HEK293 (cell line): ENCODE data around the gene FHIT.

Source experiments
- CTCF ChIA-PET: fragments of 350-600 bp; formaldehyde crosslinking; extraction: SDS; loops from one replicate; lab custom pipeline; 2021; ENCODE audit warnings: antibody characterized with exemption; lab: Yijun Ruan, JAX
- POLR2A ChIA-PET: fragments of 300-600 bp; formaldehyde crosslinking; extraction: SDS; loops from one replicate; lab custom pipeline; 2020; ENCODE audit warnings: antibody characterized with exemption, inconsistent platforms; lab: Yijun Ruan, JAX
- H3K27ac ChIP-seq: fragments of 200-500 bp; sonication (Bioruptor generic); 2 replicates; pipeline ENCODE4 v1.5.1; 2014; ENCODE audit warnings: low read depth, low read length, control low read depth, inconsistent platforms; ENCODE audit errors: extremely low read depth
- H3K36me3 ChIP-seq, 2 experiments: fragments of 200-500 bp in 1 of 2; sonication (Bioruptor generic) in 1 of 2; 1 replicate in 1 of 2; 2 replicates in 1 of 2; pipeline ENCODE4 v1.5.1; 2014 to 2017; ENCODE audit warnings: inconsistent platforms in 2 of 2, low read length in 2 of 2; ENCODE audit not compliant: control insufficient read depth in 2 of 2, insufficient read depth in 1 of 2
- H3K4me1 ChIP-seq: fragments of 200-500 bp; sonication (Bioruptor generic); 2 replicates; pipeline ENCODE4 v1.5.1; 2014; ENCODE audit warnings: mild to moderate bottlenecking, low read length, inconsistent platforms; ENCODE audit not compliant: control insufficient read depth, insufficient read depth
- H3K4me3 ChIP-seq: 2 replicates; pipeline ENCODE4 v1.5.1; 2011; ENCODE audit warnings: low read depth, mild to moderate bottlenecking, control low read depth, low read length, moderate library complexity
- H3K9me3 ChIP-seq: fragments of 200-500 bp; sonication (Bioruptor generic); 2 replicates; pipeline ENCODE4 v1.5.1; 2014; ENCODE audit warnings: low read depth, low read length, inconsistent platforms; ENCODE audit not compliant: control insufficient read depth, insufficient read depth
- HOXC10 ChIP-seq: sonication (generic); formaldehyde crosslinking; IDR thresholded peaks from 2 replicates; pipeline ENCODE4 v1.8.1; 2023; ENCODE audit warnings: mild to moderate bottlenecking, missing genetic modification reagents
- KLF8 ChIP-seq: fragments of 450-650 bp; formaldehyde crosslinking; IDR thresholded peaks from 2 replicates; pipeline ENCODE4 v1.5.1; 2016; ENCODE audit warnings: missing biosample characterization, missing genetic modification characterization
- MZF1 ChIP-seq: fragments of 450-650 bp; formaldehyde crosslinking; IDR thresholded peaks from 2 replicates; pipeline ENCODE4 v1.5.1; 2017; ENCODE audit warnings: missing biosample characterization, missing genetic modification characterization, borderline replicate concordance
- OSR2 ChIP-seq: fragments of 450-650 bp; formaldehyde crosslinking; IDR thresholded peaks from 2 replicates; pipeline ENCODE4 v1.5.1; 2016; ENCODE audit warnings: missing biosample characterization, missing genetic modification characterization
- SP2 ChIP-seq: fragments of 450-650 bp; formaldehyde crosslinking; IDR thresholded peaks from 2 replicates; pipeline ENCODE4 v1.5.1; 2016; ENCODE audit warnings: missing biosample characterization, missing genetic modification characterization
- ZBTB10 ChIP-seq: fragments of 450-650 bp; formaldehyde crosslinking; IDR thresholded peaks from 2 replicates; pipeline ENCODE4 v1.5.1; 2016; ENCODE audit warnings: missing biosample characterization, missing genetic modification characterization
- ZBTB26 ChIP-seq: fragments of 450-650 bp; formaldehyde crosslinking; optimal IDR thresholded peaks from 2 replicates; pipeline ENCODE3; 2016; ENCODE audit warnings: missing biosample characterization, mild to moderate bottlenecking, missing genetic modification characterization
- ZBTB48 ChIP-seq: fragments of 450-650 bp; formaldehyde crosslinking; IDR thresholded peaks from 2 replicates; pipeline ENCODE4 v1.5.1; 2016; ENCODE audit warnings: missing biosample characterization, missing genetic modification characterization
- ZFP3 ChIP-seq: fragments of 450-650 bp; formaldehyde crosslinking; IDR thresholded peaks from 2 replicates; pipeline ENCODE4 v1.5.1; 2016; ENCODE audit warnings: low read depth, missing biosample characterization, missing genetic modification characterization
- ZNF133 ChIP-seq: fragments of 450-650 bp; formaldehyde crosslinking; IDR thresholded peaks from 2 replicates; pipeline ENCODE4 v1.5.1; 2016; ENCODE audit warnings: missing biosample characterization, missing genetic modification characterization
- ZNF155 ChIP-seq: fragments of 450-650 bp; formaldehyde crosslinking; IDR thresholded peaks from 2 replicates; pipeline ENCODE4 v1.5.1; 2016; ENCODE audit warnings: missing biosample characterization, missing genetic modification characterization
- ZNF23 ChIP-seq: fragments of 450-650 bp; formaldehyde crosslinking; IDR thresholded peaks from 2 replicates; pipeline ENCODE4 v1.5.1; 2016; ENCODE audit warnings: missing biosample characterization, missing genetic modification characterization, borderline replicate concordance
- ZNF416 ChIP-seq: fragments of 450-650 bp; formaldehyde crosslinking; IDR thresholded peaks from 2 replicates; pipeline ENCODE4 v1.5.1; 2016; ENCODE audit warnings: missing biosample characterization, missing genetic modification characterization
- ZNF544 ChIP-seq: fragments of 450-650 bp; formaldehyde crosslinking; IDR thresholded peaks from 2 replicates; pipeline ENCODE4 v1.5.0; 2017; ENCODE audit warnings: missing biosample characterization, missing genetic modification characterization
- ZNF555 ChIP-seq: fragments of 450-650 bp; formaldehyde crosslinking; conservative IDR thresholded peaks from 2 replicates; pipeline ENCODE4 v1.5.1; 2017; ENCODE audit warnings: missing biosample characterization, mild to moderate bottlenecking, missing genetic modification characterization, inconsistent platforms
- ZNF623 ChIP-seq: fragments of 450-650 bp; formaldehyde crosslinking; IDR thresholded peaks from 2 replicates; pipeline ENCODE4 v1.5.1; 2016; ENCODE audit warnings: missing biosample characterization, missing genetic modification characterization
- ZNF664 ChIP-seq: fragments of 450-650 bp; formaldehyde crosslinking; IDR thresholded peaks from 2 replicates; pipeline ENCODE4 v1.5.1; 2016; ENCODE audit warnings: missing biosample characterization, missing genetic modification characterization
- ZNF692 ChIP-seq: fragments of 450-650 bp; formaldehyde crosslinking; IDR thresholded peaks from 2 replicates; pipeline ENCODE4 v1.5.1; 2016; ENCODE audit warnings: missing biosample characterization, missing genetic modification characterization
- ZNF704 ChIP-seq: fragments of 450-650 bp; formaldehyde crosslinking; IDR thresholded peaks from 2 replicates; pipeline ENCODE4 v1.5.1; 2016; ENCODE audit warnings: missing biosample characterization, missing genetic modification characterization
- ZNF707 ChIP-seq: fragments of 450-650 bp; formaldehyde crosslinking; IDR thresholded peaks from 2 replicates; pipeline ENCODE4 v1.5.1; 2016; ENCODE audit warnings: missing biosample characterization, missing genetic modification characterization
- ZNF747 ChIP-seq: fragments of 450-650 bp; formaldehyde crosslinking; IDR thresholded peaks from 2 replicates; pipeline ENCODE4 v1.5.1; 2016; ENCODE audit warnings: missing biosample characterization, missing genetic modification characterization

Gene FHIT

GRCh38 chr3:59865351-59865750 is 1385.9 kb downstream of the FHIT start:
- H3K9me3 ChIP-seq, result no peaks in the 10 kb centered on the region
- no peaks in the 10 kb centered on the region for H3K36me3 ChIP-seq
- ChIA-PET CTCF (no interaction called here), POLR2A (no interaction called here)
- no peaks in the 10 kb centered on the region for H3K4me1 ChIP-seq
- no peak for TF ChIP-seq ZNF707
- TF ChIP-seq OSR2 (tag by site-specific recombination), result no peak
- TF ChIP-seq ZNF555 (tag by site-specific recombination), result no peak
- TF ChIP-seq ZNF664 (tag by site-specific recombination), result no peak
- no peak for TF ChIP-seq ZNF692 (tag by site-specific recombination)
- TF ChIP-seq ZNF133 (tag by site-specific recombination), result no peak
- H3K27ac ChIP-seq, result no peak overlapping the region
- H3K4me3 ChIP-seq, result no peak overlapping the region

GRCh38 chr3:59862686-59863085 is 1388.6 kb downstream of the FHIT start:
- CTCF ChIA-PET, result interaction anchor here (0.8 kb wide), 1 partner anchor 11 kb away, joined by 4 read pairs; no protein-coding TSS in a partner anchor
- Histone ChIP-seq H3K27ac (no peak overlapping the region), H3K4me3 (no peak overlapping the region), H3K4me1 (no peaks in the 10 kb centered on the region), H3K36me3 (no peaks in the 10 kb centered on the region), H3K9me3 (no peaks in the 10 kb centered on the region)
- POLR2A ChIA-PET, result no interaction called here
- TF ChIP-seq ZNF704 (tag by site-specific recombination), result no peak
- TF ChIP-seq ZNF544 (tag by site-specific recombination), result no peak
- TF ChIP-seq MZF1 (tag by site-specific recombination), result no peak
- TF ChIP-seq ZNF416 (tag by site-specific recombination), result no peak
- no peak for TF ChIP-seq HOXC10 (CRISPR knock-in tag)
- no peak for TF ChIP-seq ZFP3 (tag by site-specific recombination)
- TF ChIP-seq ZBTB26 (tag by site-specific recombination), result no peak
- TF ChIP-seq ZNF155 (tag by site-specific recombination), result no peak
- TF ChIP-seq KLF8 (tag by site-specific recombination), result no peak
- TF ChIP-seq ZBTB10 (tag by site-specific recombination), result no peak
- no peak for TF ChIP-seq ZNF23 (tag by site-specific recombination)
- TF ChIP-seq ZNF623 (tag by site-specific recombination), result no peak
- TF ChIP-seq SP2 (tag by site-specific recombination), result no peak
- TF ChIP-seq ZBTB48 (tag by site-specific recombination), result no peak
- TF ChIP-seq ZNF747 (tag by site-specific recombination), result no peak
